Spleen (tissue), 7 donors: ENCODE results near the gene SRGAP1.

Source experiments
- CTCF ChIP-seq, 11 experiments: fragments of 200-600 bp in 7 of 11; fragments of 450-650 bp in 4 of 11; sonication (generic) in 4 of 11; IDR thresholded peaks in 8 of 11; conservative IDR thresholded peaks in 3 of 11; 1 replicate in 7 of 11; 2 replicates in 4 of 11; pipeline versions ENCODE4 v1.4.0 to v1.8.0; 2016 to 2021; ENCODE audit warnings: antibody characterized with exemption in 11 of 11, inconsistent platforms in 4 of 11, mild to moderate bottlenecking in 1 of 11
- POLR2A ChIP-seq, 3 donors: fragments of 450-650 bp; IDR thresholded peaks; one replicate each; pipeline ENCODE4 v1.5.1; 2017; ENCODE audit warnings: antibody characterized with exemption in 3 of 3, mild to moderate bottlenecking in 1 of 3
- donor health status: DM: no; HTN: no; CAD: no; lungs with moderate emphysema.
- donor health status: DM: no; HTN: no; CAD: no.
- donor health status: DM: no; HTN: no; CAD: no.

- TF ChIP-seq POLR2A (IDR thresholded peaks at IDR 0.05): no peak
- TF ChIP-seq CTCF (IDR thresholded peaks at IDR 0.05 in 8 of 11, conservative IDR thresholded peaks at IDR 0.05 in 3 of 11): no peak
Measured at GRCh38 chr12:63838411-63838810, 6.1 kb upstream of the SRGAP1 start.
